COLO668 (cell line): ENCODE measurements around the gene DDIT4.
"Not testable (repeated sequence)": the region's sequence is repeated elsewhere in the genome, so short reads cannot be mapped to it uniquely, and the experiment has no call there.

ENCODE experiments used
- DNase-seq: peaks from one replicate; lab custom pipeline; 2025; ENCODE audit not compliant: unreplicated experiment; lab: John Stamatoyannopoulos, UW

The DDIT4 gene

DNA sequence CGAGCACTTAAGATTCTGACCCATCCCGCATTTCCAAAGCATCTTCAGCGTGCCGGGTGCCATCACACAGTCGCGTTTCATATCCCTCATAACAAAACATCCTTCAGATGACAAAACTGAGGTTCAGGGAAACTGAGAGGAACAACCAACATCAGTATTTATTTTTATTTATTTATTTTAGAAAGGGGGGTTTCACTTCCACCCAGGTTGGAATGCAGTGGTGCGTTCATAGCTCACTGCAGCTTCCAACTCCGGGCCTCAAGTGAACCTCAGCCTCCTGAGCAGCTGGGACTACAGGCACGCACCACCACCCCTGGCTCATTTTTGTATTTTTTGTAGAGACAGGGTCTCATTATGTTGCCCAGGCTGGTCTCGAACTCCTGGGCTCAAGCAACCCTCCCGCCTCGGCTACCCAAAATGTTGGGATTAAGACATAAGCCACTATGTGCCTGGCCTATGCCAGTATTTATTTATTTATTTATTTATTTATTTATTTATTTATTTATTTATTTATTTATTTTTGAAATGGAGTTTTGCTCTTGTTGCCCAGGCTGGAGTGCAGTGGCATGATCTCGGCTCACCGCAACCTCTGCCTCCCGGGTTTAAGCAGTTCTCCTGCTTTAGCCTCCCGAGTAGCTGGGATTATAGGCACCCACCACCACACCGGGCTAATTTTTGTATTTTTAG lies 24.4 kb upstream of the DDIT4 start:
- not testable (repeated sequence) for DNase-seq

DNA sequence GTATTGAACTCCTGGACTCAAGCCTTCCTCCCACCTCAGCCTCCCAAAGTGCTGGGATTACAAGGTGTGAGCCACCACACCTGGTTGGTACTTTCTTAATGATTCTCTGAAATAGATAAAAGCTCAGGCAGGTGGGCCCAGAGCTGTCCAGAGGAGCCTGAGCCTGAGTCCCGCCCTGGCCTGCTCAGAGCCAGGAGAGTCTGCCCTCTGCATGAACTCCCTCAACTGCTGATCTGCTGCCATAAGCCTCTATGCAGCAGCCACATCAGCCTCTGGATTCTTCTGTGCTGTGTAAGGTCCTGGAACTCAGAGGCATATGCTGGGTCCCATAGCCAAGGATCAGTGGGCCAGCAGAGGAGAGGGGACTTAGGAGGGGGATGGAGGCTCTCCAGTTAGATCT lies 23.1 kb upstream of the DDIT4 start:
- DNase-seq = no peak

DNA sequence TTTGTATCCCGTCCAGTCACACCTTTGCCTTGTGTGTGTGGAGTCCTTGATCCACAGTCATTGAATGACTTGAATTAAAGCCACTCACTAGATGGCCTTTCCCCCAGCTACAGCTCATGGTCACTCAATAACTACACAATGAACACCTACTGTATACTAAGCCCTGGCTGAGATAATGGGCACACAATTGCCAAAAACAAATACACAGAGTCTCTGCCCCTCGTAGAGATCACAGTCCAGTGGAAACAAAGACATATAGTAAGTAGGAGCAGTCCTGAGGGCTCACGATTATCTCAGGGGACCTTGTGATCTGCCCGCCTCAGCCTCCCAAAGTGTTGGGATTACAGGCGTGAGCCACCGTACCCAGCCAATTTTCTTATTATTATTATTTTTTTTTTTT lies 22.1 kb upstream of the DDIT4 start:
- DNase-seq = no peak

DNA sequence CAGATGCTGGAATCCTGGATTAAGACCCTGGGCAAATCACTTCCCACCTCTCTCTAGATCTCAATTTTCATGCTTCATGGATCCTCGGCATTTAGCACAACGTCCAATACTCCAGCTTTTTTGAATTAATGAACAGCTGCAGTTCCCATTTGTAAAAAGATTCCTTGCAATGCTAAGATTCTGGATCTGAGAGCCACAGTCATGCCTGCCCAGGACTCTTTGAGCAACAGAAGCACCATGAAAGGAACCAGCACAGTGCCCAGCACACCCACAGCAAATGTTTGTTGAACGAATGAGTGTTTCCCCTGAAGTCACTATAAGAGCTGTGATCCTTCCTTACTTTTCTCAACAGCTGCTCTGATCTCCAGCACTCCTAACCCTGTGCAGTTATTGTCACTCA lies 20.8 kb upstream of the DDIT4 start:
- no peak for DNase-seq

DNA sequence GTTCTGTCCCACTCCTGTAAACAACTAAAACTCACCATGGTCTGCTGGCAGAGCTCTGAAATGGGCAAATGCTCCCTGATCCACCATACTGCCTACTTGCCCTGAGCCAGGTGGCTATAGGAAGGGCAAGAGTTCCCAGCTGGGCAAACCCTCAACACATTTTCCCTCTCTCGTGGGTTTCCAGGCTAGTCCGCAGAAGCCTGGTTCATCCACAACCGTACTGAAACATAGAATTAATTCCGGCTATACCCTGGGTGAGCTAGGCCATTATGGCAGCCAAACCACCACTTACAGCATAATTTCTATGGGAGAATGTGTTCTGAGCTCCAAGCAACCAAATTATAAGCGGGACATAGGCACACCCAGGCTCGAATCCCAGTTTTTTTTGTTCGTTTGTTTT lies 20.1 kb upstream of the DDIT4 start:
- DNase-seq = no peak

DNA sequence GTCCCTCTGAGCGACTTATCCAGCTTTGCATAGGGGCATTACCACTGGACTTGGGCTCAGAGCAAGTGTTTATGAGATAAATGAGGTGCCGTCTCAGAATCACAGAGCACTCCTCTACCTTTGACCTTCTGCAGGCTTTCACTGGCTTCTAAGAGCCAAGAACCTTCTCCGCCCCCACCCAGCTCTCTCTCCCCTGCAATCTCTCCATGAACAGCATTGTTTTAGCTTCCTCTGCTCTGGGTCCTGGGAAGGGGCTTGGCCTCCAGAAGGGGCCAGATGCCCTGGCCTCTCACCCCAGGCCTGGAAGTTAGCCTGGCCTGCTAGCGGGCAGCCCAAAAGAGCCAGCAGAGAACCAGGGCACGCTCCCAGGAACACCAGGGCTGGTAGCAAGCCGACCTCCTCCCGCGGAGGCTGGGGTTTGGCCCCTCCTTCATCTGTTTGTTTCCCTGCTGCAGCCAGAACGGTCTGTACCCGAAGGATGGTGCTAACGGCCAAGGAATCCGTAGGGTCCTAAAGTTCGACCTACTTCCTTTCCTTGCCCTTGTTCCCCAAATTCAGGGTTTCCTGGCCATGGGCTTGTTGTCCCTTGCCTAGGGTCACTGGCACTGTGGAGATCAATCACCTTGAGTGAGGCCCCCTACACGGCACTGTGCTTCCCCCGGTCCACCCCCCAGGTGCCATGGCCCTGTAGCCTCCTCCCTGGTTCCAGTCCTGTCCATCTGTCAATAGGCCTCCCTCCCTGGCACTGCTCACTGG lies 18.7 kb upstream of the DDIT4 start:
- DNase-seq = no peak

DNA sequence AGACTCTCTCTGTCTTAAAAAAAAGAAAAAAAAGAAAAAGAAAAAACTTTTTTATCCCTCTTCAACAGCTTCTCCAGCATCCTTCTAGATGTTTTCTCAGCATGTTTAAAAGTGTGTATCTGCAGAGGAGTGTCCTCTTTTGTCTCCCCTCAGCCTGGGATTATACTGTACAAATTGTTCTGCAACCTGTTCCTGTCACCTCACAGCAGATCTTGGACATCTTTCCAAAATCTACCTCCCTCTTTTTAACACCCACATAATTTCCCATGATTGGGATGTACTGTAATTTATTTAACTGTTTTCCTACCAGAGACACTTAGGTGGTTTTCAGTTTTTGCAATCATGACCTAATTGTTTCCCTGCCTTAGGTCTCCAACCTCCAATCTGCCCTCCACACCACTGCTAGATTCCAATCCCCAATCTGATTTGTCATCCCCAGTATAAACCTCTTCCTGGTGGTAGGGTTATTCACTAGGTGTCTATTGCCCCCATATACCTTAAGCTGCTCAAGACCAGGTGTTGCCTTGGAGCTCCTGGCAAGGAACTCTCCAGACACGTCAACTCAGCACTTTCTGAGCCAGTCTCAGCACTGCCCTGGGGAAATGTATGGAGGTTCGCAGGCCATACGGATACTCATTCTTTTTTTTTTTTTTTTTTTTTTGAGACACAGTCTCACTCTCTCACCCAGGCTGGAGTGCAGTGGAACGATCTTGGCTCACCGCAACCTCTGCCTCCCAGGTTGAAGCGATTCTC lies 17.6 kb upstream of the DDIT4 start:
- no peak for DNase-seq

DNA sequence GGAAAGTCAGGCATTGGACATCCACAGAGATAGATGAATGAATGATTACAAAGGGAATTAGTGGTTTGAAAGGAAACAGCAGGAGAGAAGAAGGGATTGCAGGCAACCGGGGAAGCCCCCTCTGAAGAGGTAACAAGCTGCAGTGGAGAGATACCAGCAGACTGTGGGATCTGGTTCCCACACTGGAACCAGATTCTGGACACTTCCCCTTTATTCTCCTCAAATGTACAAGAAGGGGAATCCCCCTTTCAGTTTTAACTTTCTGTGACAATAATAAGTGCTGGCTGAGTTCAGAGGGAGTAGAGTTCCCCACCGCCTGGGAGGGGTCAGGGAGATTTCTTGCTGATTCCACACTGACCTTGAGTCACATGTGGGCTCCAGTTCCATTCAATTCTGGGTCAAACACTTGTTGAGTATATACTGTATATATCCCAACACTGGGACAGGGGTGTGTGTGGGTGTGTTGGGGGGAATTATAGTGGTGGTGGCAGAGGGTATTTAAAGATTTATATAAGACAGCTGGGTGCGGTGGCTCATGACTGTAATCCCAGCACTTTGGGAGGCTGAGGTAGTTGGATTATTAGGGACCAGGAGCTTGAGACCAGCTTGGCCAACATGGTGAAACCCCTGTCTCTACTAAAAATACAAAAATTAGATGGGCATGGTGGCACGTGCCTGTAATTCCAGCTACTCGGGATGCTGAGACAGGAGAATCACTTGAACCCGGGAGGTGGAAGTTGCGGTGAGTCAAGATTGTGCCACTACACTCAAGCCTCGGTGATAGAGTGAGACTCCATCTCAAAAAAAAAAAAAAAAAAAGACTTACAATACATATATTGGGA lies 16.5 kb upstream of the DDIT4 start:
- DNase-seq = no peak

DNA sequence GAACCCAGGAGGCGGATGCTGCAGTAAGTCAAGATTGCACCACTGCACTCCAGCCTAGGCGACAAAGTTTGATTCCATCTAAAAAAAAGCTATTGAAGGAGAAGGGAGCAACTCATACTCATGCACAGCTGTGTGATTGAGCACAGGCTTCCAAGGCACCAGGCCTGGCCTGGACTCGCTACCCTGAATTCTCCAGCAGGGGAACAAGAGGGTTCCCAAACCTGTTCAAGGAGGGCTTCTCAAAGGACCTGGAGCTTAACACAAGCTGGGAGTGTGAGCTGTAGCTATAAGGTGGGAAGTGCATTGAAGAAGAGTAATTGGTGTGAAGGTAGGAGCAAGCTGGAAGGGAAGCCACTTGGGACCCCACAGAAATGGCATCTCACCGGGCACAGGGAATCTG lies 15.1 kb upstream of the DDIT4 start:
- no peak for DNase-seq

DNA sequence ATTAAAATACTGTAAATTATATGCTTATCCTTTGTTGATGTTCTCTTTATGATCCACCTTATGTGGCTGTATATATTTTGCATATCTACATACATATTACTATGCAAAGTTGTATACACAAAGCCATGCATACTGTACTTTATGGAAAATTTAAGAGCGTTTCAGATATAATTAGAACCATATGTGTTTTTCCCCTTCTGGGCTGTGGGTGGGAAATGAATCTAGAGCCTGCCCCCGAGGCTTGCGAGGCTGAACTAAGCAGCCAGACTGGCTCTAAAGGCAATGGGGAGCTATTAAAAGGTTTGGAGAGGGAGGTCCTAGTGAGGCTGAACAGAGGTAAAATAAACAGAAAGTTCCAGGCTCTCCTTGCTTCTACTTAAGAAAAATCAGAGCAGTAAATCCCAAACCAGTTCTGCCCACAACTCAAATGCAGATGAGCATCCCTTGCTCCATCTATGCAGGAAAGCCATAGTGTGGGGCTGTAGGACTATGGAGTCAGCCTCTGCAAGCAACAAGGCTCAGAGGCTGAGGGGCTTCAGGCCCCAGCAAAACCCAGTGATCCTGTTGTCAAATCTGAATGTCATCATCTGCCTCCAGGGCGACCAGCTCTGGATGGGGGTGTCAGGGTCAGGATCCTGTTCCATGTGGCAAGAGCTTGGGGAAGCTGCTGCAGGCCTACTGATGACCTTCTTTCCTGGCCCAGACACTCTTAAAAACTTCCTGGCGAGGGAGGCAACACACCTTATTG lies 14.1 kb upstream of the DDIT4 start:
- DNase-seq = no peak

DNA sequence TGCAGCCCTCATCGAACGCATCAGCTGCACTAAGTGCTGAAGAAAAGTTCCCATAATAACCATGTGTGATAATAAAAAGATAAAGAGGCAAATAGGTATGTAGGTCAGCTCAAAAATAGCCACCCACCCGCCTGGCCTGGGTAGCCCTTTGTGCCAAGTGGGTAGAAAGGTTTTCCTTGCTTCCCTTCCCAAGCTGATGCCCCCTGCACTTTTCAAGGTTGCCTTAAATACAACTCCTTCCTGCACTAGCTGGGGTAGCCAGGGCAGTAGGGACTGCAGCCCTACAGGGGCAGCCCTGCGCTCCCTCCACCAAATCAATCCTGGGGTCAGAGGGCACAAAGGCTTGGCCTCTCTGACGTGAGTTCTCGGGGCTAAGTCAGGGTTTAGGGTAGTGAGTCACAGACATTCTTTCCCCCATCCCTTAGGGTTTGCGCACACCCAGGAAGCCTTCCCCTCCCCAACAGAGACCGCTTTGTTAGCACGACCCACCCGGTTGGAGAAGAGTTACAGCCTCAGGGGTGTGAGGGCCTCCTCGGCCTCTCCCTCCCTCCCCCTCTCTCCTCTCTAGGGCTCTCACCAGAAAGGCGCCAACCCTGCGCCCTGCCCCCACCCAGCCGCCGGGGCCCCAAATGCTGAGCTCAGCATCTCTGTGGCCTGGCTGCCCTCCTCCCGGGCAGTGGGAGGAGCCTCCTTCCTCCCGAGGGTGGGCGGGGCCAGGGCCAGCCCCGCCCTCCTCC lies 13.3 kb upstream of the DDIT4 start:
- no peak for DNase-seq

DNA sequence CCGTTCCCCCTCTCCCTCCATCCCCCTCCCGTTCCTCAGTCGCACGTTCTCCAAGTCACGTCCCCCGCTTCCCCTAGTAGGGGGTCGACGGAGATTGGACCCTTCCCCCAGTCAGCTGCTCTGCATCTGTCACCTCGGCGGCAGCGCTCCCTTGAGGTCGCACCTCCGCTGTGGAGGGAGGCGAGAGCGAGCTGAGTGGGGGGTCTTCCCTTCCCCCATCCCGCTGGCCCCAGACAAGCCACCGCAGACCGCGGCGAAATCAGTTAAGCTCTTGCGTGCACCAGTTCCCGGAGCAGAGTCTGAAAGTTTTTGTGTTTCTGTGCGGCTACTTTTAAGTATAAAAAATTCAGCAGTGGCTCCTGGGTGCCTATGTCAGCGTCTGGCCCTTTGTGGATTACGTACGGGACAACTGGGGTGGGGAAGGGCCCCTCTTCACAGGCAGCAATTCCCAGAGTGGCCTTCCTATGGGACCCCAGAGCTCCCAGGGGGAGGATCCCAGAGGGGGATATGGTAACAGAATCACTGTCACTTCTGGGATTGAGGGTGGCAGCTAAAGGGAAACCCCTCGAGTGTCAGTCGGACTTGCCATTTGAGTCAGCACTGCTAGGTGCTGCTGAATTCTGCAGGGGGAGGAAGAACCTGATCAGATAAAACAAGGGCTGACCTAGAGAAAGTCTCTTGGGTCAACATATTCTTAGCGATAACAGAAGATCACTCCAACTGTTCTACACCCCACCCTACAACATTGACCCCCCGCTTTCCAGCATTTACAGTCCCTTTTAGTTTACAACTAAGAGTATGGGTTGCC lies 12.5 kb upstream of the DDIT4 start:
- DNase-seq = no peak

DNA sequence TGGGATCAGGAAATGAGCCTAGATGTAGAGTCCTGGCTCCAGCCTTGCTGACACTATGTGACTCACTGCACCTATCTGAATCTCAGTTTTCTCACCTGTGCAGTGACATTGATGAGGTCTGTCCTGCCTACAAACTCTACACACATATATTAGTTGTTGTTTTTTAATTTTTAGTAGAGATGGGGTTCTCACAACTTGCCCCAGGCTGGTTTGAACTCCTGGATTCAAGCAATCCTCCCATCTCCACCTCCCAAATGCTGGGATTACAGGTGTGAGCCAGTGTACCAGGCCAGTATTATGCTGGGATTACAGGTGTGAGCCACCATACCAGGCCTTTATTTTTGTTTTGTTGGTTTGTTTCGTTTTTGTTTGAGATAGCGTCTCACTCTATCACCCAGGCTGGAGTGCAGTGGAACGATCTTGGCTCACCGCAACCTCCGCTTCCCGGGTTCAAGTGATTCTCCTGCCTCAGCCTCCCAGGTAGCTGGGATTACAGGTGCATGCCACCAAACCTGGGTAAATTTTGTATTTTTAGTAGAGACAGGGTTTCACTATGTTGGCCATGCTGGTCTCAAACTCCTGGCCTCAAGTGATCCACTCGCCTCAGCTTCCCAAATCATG lies 11.8 kb upstream of the DDIT4 start:
- DNase-seq = no peak

DNA sequence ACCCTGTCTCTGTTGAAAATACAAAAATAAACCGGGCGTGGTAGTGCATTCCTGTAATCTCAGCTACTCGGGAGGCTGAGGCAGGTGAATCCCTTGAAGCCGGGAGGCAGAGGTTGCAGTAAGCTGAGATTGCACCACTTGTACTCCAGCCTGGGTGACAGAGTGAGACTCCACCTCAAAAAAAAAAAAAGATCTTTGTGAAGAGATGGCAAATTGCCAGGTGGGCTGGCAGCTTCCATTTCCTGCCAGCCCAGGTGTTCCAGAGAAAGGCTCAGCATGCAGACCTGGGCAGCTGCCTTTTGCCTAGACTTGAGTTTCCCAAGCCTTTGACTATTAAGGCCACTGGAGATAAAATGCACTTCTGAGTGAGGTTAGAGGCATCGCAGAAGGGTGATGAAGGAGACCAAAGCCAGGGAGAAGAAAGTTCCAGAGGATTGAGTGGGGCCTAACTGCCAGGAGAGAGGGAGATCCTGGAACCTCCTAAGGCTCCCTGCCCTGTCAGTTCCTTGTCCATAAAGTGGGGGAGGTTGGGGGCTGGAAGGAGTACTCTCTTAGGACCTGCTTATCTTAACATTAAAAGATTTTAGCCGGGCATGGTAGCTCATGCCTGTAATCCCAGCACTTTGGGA lies 10.0 kb upstream of the DDIT4 start:
- DNase-seq = peak; percentile 78

DNA sequence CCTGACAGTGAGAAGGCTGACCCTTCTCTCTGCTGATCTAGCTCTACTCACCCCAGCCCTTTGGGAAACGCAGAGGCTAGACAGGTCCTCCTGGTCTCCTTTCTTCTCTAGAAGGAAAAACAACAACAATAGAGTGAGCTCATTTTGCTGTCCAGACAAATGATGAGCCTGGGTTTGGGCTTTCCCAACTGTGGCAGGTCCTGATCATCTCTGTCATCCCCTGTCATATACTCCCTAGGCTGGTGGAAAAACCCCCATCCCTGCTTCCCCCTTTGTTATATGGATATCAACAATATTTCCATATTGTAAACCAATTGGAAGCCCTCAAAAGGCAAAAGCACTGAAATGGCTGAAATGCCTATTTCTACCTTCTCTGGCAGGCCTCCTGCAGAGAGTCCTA lies 9.2 kb upstream of the DDIT4 start:
- no peak for DNase-seq

DNA sequence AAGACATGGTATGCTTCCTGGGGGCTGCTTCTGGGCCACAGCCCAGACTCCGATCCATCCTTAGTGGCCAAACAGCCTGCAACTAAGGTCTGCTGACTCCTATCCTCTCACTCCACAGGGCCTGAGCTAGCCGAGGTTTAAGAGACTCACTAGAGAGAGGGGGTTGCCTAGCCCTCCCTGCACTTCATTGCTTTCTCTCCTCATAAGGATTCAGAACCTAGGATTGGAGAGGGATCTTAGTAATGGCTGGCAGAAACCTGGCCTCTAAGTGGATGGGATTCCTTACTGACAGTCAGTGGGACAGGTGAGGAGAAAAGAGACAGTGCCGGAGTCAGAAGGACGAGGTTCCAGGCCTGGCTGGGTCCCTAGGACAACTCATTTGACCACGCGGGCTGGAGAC lies 8.2 kb upstream of the DDIT4 start:
- no peak for DNase-seq

DNA sequence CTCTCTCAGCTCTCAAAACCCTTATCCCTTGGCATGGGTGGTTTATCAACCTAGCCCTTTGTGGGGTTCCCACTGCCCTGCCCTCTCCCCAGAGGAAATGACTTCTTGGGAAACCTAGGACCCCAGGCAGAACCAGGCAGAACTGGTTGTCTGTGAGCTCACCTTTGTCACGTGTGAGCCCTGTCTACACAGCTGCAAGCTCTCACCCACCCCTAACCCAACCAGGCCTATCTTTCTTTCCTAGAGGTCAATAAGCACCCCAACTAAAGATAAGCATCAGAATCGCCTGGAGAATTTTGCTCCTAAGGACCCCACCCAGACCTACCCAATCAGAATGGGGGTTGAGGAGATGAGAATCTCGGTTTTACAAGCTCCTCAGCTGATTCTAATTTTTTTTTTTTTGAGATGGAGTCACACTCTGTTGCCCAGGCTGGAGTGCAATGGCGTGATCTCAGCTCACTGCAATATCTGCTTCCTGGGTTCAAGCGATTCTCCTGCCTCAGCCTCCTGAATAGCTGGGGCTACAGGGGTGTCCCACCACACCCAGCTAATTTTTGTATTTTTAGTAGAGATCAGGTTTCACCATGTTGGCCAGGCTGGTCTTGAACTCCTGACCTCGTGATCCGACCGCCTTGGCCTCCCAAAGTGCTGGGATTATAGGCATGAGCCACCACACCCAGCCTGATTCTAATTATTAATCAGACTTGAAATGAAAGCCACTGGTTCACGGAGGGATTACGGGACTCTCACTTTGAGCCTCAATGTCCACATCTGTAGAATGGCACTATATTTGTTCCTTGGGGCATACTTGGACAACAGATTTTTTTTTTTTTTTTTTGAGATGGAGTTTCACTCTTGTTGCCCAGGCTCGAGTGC lies 7.5 kb upstream of the DDIT4 start:
- no peak for DNase-seq
